ENCODE measurements around the gene ADGRF5. TPM values are rescaled to one million over a fixed set of nuclear protein-coding genes. Genes with fewer than 3 reads are reported as not detected.

The ADGRF5 gene
- total RNA-seq, 1 donor from 2014 or later: 0.37 TPM

GRCh38 chr6:46819561-46819960 lies 102.2 kb downstream of the ADGRF5 start:
- Mint-ChIP-seq H3K9me3 (ENCODE audit: unreplicated experiment) (no peaks in the 10 kb centered on the region), H3K27ac (ENCODE audit: unreplicated experiment) (no peak overlapping the region), H3K27me3 (ENCODE audit: unreplicated experiment) (no peaks in the 10 kb centered on the region), H3K36me3 (ENCODE audit: unreplicated experiment) (no peaks in the 10 kb centered on the region), H3K4me3 (ENCODE audit: unreplicated experiment) (no peak overlapping the region), H3K4me1 (ENCODE audit: low read depth, unreplicated experiment) (no peaks in the 10 kb centered on the region)
- no peak for DNase-seq
- no peak for TF ChIP-seq CTCF (IDR thresholded peaks at IDR 0.05; ENCODE audit: partially characterized antibody, unreplicated experiment)

GRCh38 chr6:46816626-46817025 lies 105.1 kb downstream of the ADGRF5 start:
- H3K36me3 Mint-ChIP-seq (ENCODE audit: unreplicated experiment): no peaks in the 10 kb centered on the region
- TF ChIP-seq CTCF (IDR thresholded peaks at IDR 0.05; ENCODE audit: partially characterized antibody, unreplicated experiment): no peak
- no peak for DNase-seq
- no peaks in the 10 kb centered on the region for H3K9me3 Mint-ChIP-seq (ENCODE audit: unreplicated experiment)
- H3K4me3 Mint-ChIP-seq (ENCODE audit: unreplicated experiment): no peak overlapping the region
- H3K27me3 Mint-ChIP-seq (ENCODE audit: unreplicated experiment): no peaks in the 10 kb centered on the region
- no peaks in the 10 kb centered on the region for H3K4me1 Mint-ChIP-seq (ENCODE audit: low read depth, unreplicated experiment)
- H3K27ac Mint-ChIP-seq (ENCODE audit: unreplicated experiment): no peak overlapping the region

- Mint-ChIP-seq H3K27me3 (ENCODE audit: unreplicated experiment) (no peaks in the 10 kb centered on the region), H3K4me3 (ENCODE audit: unreplicated experiment) (no peak overlapping the region), H3K4me1 (ENCODE audit: low read depth, unreplicated experiment) (no peaks in the 10 kb centered on the region)
Measured at GRCh38 chr6:46815130-46815529, 106.6 kb downstream of the ADGRF5 start.

GRCh38 chr6:46808806-46809205 lies 112.9 kb downstream of the ADGRF5 start:
- Mint-ChIP-seq H3K4me1 (ENCODE audit: low read depth, unreplicated experiment) (no peaks in the 10 kb centered on the region), H3K36me3 (ENCODE audit: unreplicated experiment) (no peaks in the 10 kb centered on the region), H3K4me3 (ENCODE audit: unreplicated experiment) (no peak overlapping the region), H3K27me3 (ENCODE audit: unreplicated experiment) (no peaks in the 10 kb centered on the region), H3K9me3 (ENCODE audit: unreplicated experiment) (no peaks in the 10 kb centered on the region), H3K27ac (ENCODE audit: unreplicated experiment) (no peak overlapping the region)
- DNase-seq: no peak
- TF ChIP-seq CTCF (IDR thresholded peaks at IDR 0.05; ENCODE audit: partially characterized antibody, unreplicated experiment): no peak

More at GRCh38 chr6:46815130-46815529, 106.6 kb downstream of the ADGRF5 start:
- Mint-ChIP-seq H3K9me3 (ENCODE audit: unreplicated experiment) (no peaks in the 10 kb centered on the region), H3K36me3 (ENCODE audit: unreplicated experiment) (no peaks in the 10 kb centered on the region), H3K27ac (ENCODE audit: unreplicated experiment) (no peak overlapping the region)
- TF ChIP-seq CTCF (IDR thresholded peaks at IDR 0.05; ENCODE audit: partially characterized antibody, unreplicated experiment): no peak
- DNase-seq: no peak

Other genes starting within 250 kb of the ADGRF5 start
- gene TDRD6, start 234.1 kb downstream of the ADGRF5 start, total RNA-seq (ENCODE audit: unreplicated experiment): 0.64 TPM
- 0.44 TPM for gene PLA2G7, start 186.6 kb downstream of the ADGRF5 start, total RNA-seq (ENCODE audit: unreplicated experiment)
- gene ANKRD66, start 175.0 kb downstream of the ADGRF5 start, total RNA-seq (ENCODE audit: unreplicated experiment): not detected
- gene MEP1A, start 128.5 kb downstream of the ADGRF5 start, total RNA-seq (ENCODE audit: unreplicated experiment): not detected
- not detected for gene ADGRF1, start 120.4 kb upstream of the ADGRF5 start, total RNA-seq (ENCODE audit: unreplicated experiment)

All from glutamatergic neuron (in vitro differentiated cells).